GM19099 (cell line): ENCODE data around the gene GNAS.

Source experiments
- POLR2A ChIP-seq: IDR thresholded peaks from 3 replicates; pipeline ENCODE4 v1.6.1; 2011; ENCODE audit warnings: low read depth; ENCODE audit not compliant: insufficient read length; ENCODE audit errors: extremely low read depth

Gene GNAS

GRCh38 chr20:58906111-58906510 is 53.6 kb downstream of the GNAS start:
- no peak for TF ChIP-seq POLR2A

GRCh38 chr20:58906894-58907293 is 54.4 kb downstream of the GNAS start:
- no peak for TF ChIP-seq POLR2A

GRCh38 chr20:58907320-58908137 is 55.0 kb downstream of the GNAS start:
- no peak for TF ChIP-seq POLR2A

- TF ChIP-seq POLR2A: no peak
Observed at GRCh38 chr20:58908221-58908620, 55.7 kb downstream of the GNAS start.

GRCh38 chr20:58908941-58909340 is 56.4 kb downstream of the GNAS start:
- no peak for TF ChIP-seq POLR2A

GRCh38 chr20:58909585-58909984 is 57.1 kb downstream of the GNAS start:
- TF ChIP-seq POLR2A: no peak

- no peak for TF ChIP-seq POLR2A
Observed at GRCh38 chr20:58910473-58910872, 58.0 kb downstream of the GNAS start.

GRCh38 chr20:58911309-58911708 is 58.8 kb downstream of the GNAS start:
- TF ChIP-seq POLR2A: no peak

- no peak for TF ChIP-seq POLR2A
Observed at GRCh38 chr20:58911970-58912369, 59.5 kb downstream of the GNAS start.

GRCh38 chr20:58913079-58913478 is 60.6 kb downstream of the GNAS start:
- no peak for TF ChIP-seq POLR2A

- no peak for TF ChIP-seq POLR2A
Observed at GRCh38 chr20:58918621-58919020, 66.1 kb downstream of the GNAS start.

- no peak for TF ChIP-seq POLR2A
Observed at GRCh38 chr20:58921564-58921963, 69.0 kb downstream of the GNAS start.

GRCh38 chr20:58922036-58922435 is 69.5 kb downstream of the GNAS start:
- TF ChIP-seq POLR2A: no peak

GRCh38 chr20:58923117-58923712 is 70.7 kb downstream of the GNAS start:
- TF ChIP-seq POLR2A: no peak

- no peak for TF ChIP-seq POLR2A
Observed at GRCh38 chr20:58926802-58927489, 74.4 kb downstream of the GNAS start.
